Keratinocyte (primary cell): ENCODE data around the gene PCDH1. TPM values are rescaled to one million over a fixed set of nuclear protein-coding genes. Genes with fewer than 3 reads are reported as not detected.

Experiments used
- DNase-seq: peaks from one replicate; pipeline ENCODE4 v3.0.0-alpha.2; 2011; ENCODE audit warnings: low read depth, missing footprints, low spot score
- FAIRE-seq: peaks from 2 replicates; lab custom pipeline; 2011; peaks lifted over from hg19 to GRCh38; lab: Jason Lieb, UNC
- H2AFZ ChIP-seq: 2 replicates; pipeline ENCODE4 v1.6.0; 2012; ENCODE audit warnings: low read length, control low read depth, inconsistent platforms; ENCODE audit not compliant: control insufficient read depth
- H3K27ac ChIP-seq: 2 replicates; pipeline ENCODE4 v1.5.1; 2011; ENCODE audit warnings: low read length; ENCODE audit not compliant: control insufficient read depth, insufficient read depth
- H3K27me3 ChIP-seq: 3 replicates; pipeline ENCODE4 v1.6.0; 2011; ENCODE audit warnings: low read length; ENCODE audit not compliant: control insufficient read depth, insufficient read depth; ENCODE audit errors: extremely low read depth
- H3K36me3 ChIP-seq, 2 experiments: 2 replicates in 1 of 2; 3 replicates in 1 of 2; pipeline ENCODE4 v1.5.1; 2011; ENCODE audit warnings: low read length in 2 of 2, mild to moderate bottlenecking in 1 of 2; ENCODE audit not compliant: control insufficient read depth in 2 of 2, insufficient read depth in 2 of 2; ENCODE audit errors: extremely low read depth in 1 of 2
- H3K4me1 ChIP-seq: 3 replicates; pipeline ENCODE4 v1.5.1; 2011; ENCODE audit warnings: low read length; ENCODE audit not compliant: control insufficient read depth, insufficient read depth; ENCODE audit errors: extremely low read depth
- H3K4me2 ChIP-seq: 3 replicates; pipeline ENCODE4 v1.6.0; 2011; ENCODE audit warnings: low read depth, low read length; ENCODE audit not compliant: control insufficient read depth, insufficient read depth; ENCODE audit errors: extremely low read depth
- H3K4me3 ChIP-seq, 3 experiments: fragments of 200-600 bp in 1 of 3; sonication (generic) in 1 of 3; 2 replicates in 2 of 3; 3 replicates in 1 of 3; pipeline ENCODE4 v1.5.1; 2011 to 2016; ENCODE audit warnings: low read length in 3 of 3, mild to moderate bottlenecking in 3 of 3, control low read depth in 2 of 3, inconsistent platforms in 1 of 3, low read depth in 1 of 3, mixed read lengths in 1 of 3, mixed run types in 1 of 3, moderate library complexity in 1 of 3; ENCODE audit not compliant: control insufficient read depth in 2 of 3, insufficient read depth in 2 of 3; ENCODE audit errors: extremely low read depth in 1 of 3
- H3K79me2 ChIP-seq: 2 replicates; pipeline ENCODE4 v1.6.0; 2012; ENCODE audit warnings: low read length; ENCODE audit not compliant: control insufficient read depth, insufficient read depth
- H3K9ac ChIP-seq: 3 replicates; pipeline ENCODE4 v1.6.0; 2011; ENCODE audit warnings: low read length; ENCODE audit not compliant: control insufficient read depth, insufficient read depth; ENCODE audit errors: extremely low read depth
- H3K9me1 ChIP-seq: 3 replicates; pipeline ENCODE4 v1.6.0; 2011; ENCODE audit warnings: low read length; ENCODE audit not compliant: control insufficient read depth, insufficient read depth; ENCODE audit errors: extremely low read depth
- H3K9me3 ChIP-seq: 2 replicates; pipeline ENCODE4 v1.5.1; 2012; ENCODE audit warnings: low read depth, low read length; ENCODE audit not compliant: control insufficient read depth
- H4K20me1 ChIP-seq: 3 replicates; pipeline ENCODE4 v1.6.0; 2011; ENCODE audit warnings: low read length; ENCODE audit not compliant: control insufficient read depth, insufficient read depth; ENCODE audit errors: extremely low read depth
- EZH2 ChIP-seq: IDR thresholded peaks from one replicate; pipeline ENCODE4 v1.6.1; 2012; ENCODE audit warnings: inconsistent platforms, mild to moderate bottlenecking, low read length, moderate library complexity
- dilution Hi-C: fragments of 300-500 bp; cut with MboI; formaldehyde crosslinking; loops from one replicate; pipeline ENCODE4 v1.7.0; 2020; ENCODE audit warnings: low sequenced_read_pairs; ENCODE audit not compliant: extremely low pct_ligation_motif_present
- polyA plus RNA-seq, 5 experiments: library from polyadenylated mRNA; depleted of rRNA in 3 of 5; stranded (reverse) in 3 of 5; stranded (forward) in 1 of 5; unstranded in 1 of 5; fragments of >200 nt; gene quantifications; 1 replicate in 1 of 5; 2 replicates in 3 of 5; 3 replicates in 1 of 5; pipeline versions ENCODE4 v1.2.1 to v1.2.3, GENCODE V29; 2011 to 2012; ENCODE audit warnings: missing spikeins in 2 of 5, low read depth in 1 of 5, low replicate concordance in 1 of 5
- TF ChIP-seq, protein P1 (sequence below), 3 experiments: IDR thresholded peaks in 1 of 3; conservative IDR thresholded peaks in 1 of 3; optimal IDR thresholded peaks in 1 of 3; 2 replicates in 2 of 3; 3 replicates in 1 of 3; pipeline versions ENCODE3 to v1.5.1; 2011; ENCODE audit warnings: low read length in 3 of 3, mild to moderate bottlenecking in 3 of 3, moderate library complexity in 2 of 3, control low read depth in 1 of 3, inconsistent platforms in 1 of 3; ENCODE audit not compliant: insufficient read depth in 2 of 3; ENCODE audit errors: extremely low read depth in 1 of 3

Gene PCDH1
- polyA plus RNA-seq, 1 donor (not counting 4 experiments of a cell fraction or from before 2014, with no cell fraction given) = 10.0 TPM

- Histone ChIP-seq H3K9me3 (no peaks in the 10 kb centered on the region), H3K4me3 (no peak overlapping the region), H3K79me2 (no peaks in the 10 kb centered on the region), H2AFZ (no peak overlapping the region), H3K27ac (no peak overlapping the region), H3K36me3 (peaks cover 5 to 14% of the 10 kb centered on the region in 2 experiments), H4K20me1 (no peaks in the 10 kb centered on the region), H3K4me2 (no peak overlapping the region), H3K27me3 (peaks cover 3% of the 10 kb centered on the region), H3K9ac (no peak overlapping the region), H3K4me1 (peaks cover 11% of the 10 kb centered on the region), H3K9me1 (no peaks in the 10 kb centered on the region)
- dilution Hi-C loops = no loop called here
- no peak for FAIRE-seq
- DNase-seq = no peak
- no peak for TF ChIP-seq EZH2
- TF ChIP-seq, protein P1, sequence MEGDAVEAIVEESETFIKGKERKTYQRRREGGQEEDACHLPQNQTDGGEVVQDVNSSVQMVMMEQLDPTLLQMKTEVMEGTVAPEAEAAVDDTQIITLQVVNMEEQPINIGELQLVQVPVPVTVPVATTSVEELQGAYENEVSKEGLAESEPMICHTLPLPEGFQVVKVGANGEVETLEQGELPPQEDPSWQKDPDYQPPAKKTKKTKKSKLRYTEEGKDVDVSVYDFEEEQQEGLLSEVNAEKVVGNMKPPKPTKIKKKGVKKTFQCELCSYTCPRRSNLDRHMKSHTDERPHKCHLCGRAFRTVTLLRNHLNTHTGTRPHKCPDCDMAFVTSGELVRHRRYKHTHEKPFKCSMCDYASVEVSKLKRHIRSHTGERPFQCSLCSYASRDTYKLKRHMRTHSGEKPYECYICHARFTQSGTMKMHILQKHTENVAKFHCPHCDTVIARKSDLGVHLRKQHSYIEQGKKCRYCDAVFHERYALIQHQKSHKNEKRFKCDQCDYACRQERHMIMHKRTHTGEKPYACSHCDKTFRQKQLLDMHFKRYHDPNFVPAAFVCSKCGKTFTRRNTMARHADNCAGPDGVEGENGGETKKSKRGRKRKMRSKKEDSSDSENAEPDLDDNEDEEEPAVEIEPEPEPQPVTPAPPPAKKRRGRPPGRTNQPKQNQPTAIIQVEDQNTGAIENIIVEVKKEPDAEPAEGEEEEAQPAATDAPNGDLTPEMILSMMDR (optimal IDR thresholded peaks at IDR 0.05 in 1 of 3, IDR thresholded peaks at IDR 0.05 in 1 of 3, conservative IDR thresholded peaks at IDR 0.05 in 1 of 3; ENCODE audit: extremely low read depth in 1 of 3, insufficient read depth in 2 of 3, low read length in 3 of 3) = no peak
Measured at GRCh38 chr5:141862936-141863543, 15.2 kb downstream of the PCDH1 start.

GRCh38 chr5:141861194-141861593 is 17.0 kb downstream of the PCDH1 start:
- H3K9ac ChIP-seq = no peak overlapping the region
- peaks cover 0 to 14% of the 10 kb centered on the region in 2 experiments for H3K36me3 ChIP-seq
- no peaks in the 10 kb centered on the region for H4K20me1 ChIP-seq
- H3K27me3 ChIP-seq = peaks cover 3% of the 10 kb centered on the region
- peaks cover 7% of the 10 kb centered on the region for H3K4me1 ChIP-seq
- dilution Hi-C loops = no loop called here
- H3K79me2 ChIP-seq = no peaks in the 10 kb centered on the region
- H3K9me1 ChIP-seq = no peaks in the 10 kb centered on the region
- FAIRE-seq (no peak), DNase-seq (no peak)
- TF ChIP-seq EZH2 = no peak
- TF ChIP-seq, protein P1 (optimal IDR thresholded peaks at IDR 0.05 in 1 of 3, IDR thresholded peaks at IDR 0.05 in 1 of 3, conservative IDR thresholded peaks at IDR 0.05 in 1 of 3; ENCODE audit: extremely low read depth in 1 of 3, insufficient read depth in 2 of 3, low read length in 3 of 3) = no peak
- no peak overlapping the region for H2AFZ ChIP-seq
- no peak overlapping the region for H3K4me3 ChIP-seq
- H3K4me2 ChIP-seq = no peak overlapping the region
- no peak overlapping the region for H3K27ac ChIP-seq
- no peaks in the 10 kb centered on the region for H3K9me3 ChIP-seq
